Measurements from ENCODE around the gene AWAT2.

Gene AWAT2

GRCh38 chrX:69995362-69996112 lies 54.2 kb downstream of the AWAT2 start:
- no peak for DNase-seq

GRCh38 chrX:69993494-69993893 lies 56.2 kb downstream of the AWAT2 start:
- no peak for DNase-seq

DNA sequence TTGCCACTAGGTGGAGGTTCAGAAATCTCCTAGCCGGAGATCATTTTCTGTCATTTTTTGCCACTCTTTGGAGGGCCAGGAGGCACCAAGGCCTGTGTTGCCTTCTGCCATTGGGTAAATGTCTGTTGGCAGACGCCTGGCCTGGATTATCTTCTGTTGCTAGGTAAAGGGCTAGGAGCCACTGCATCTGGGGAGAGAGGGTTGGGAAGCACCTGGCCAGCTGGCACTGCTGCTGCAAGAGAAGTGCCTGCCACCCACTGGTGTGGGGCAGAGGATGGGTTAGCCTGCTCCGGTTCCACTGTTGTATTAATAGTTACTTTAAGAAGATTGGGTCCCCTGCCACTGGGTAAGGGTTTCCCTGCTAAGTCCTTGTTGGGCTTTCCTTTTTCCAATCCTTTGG lies 58.1 kb downstream of the AWAT2 start:
- no peak for DNase-seq
